AML-193 (cell line): ENCODE measurements around the gene SLC26A4.
A peak's percentile ranks its signal among the peaks of the same experiment; 100 is the strongest.
"Not testable (repeated sequence)": the region's sequence is repeated elsewhere in the genome, so short reads cannot be mapped to it uniquely, and the experiment has no call there.

ENCODE experiments used
- DNase-seq, 2 experiments: peaks; one replicate each; lab custom pipeline; 2025; lab: John Stamatoyannopoulos, UW

Gene SLC26A4

GRCh38 chr7:107660381-107661080 lies at the start of gene SLC26A4:
TSS of gene SLC26A4 (plus strand) at chr7:107660828. CDS start at chr7:107661642, 814 bp downstream.
- no peak for DNase-seq

GRCh38 chr7:107613439-107613838 lies 47.2 kb upstream of the SLC26A4 start:
- no peak for DNase-seq

- no peak for DNase-seq
These were observed 46.7 kb upstream of the SLC26A4 start for GRCh38 chr7:107613948-107614347.

GRCh38 chr7:107614425-107614824 lies 46.2 kb upstream of the SLC26A4 start:
- DNase-seq = no peak

- DNase-seq = no peak
These were observed 44.5 kb upstream of the SLC26A4 start for GRCh38 chr7:107615910-107616680.

- DNase-seq = peak; percentile 81 to 92
These were observed 38.2 kb upstream of the SLC26A4 start for GRCh38 chr7:107622429-107622828.

GRCh38 chr7:107622894-107623293 lies 37.7 kb upstream of the SLC26A4 start:
- DNase-seq = no peak

GRCh38 chr7:107627002-107627401 lies 33.6 kb upstream of the SLC26A4 start:
- no peak for DNase-seq

- DNase-seq = peak; percentile 18 to 20
These were observed 32.1 kb upstream of the SLC26A4 start for GRCh38 chr7:107628461-107629064.

- no peak for DNase-seq
These were observed 30.3 kb upstream of the SLC26A4 start for GRCh38 chr7:107630342-107630741.

GRCh38 chr7:107631588-107632491 lies 28.8 kb upstream of the SLC26A4 start:
- DNase-seq = no peak

GRCh38 chr7:107632492-107632865 lies 28.1 kb upstream of the SLC26A4 start:
- DNase-seq = no peak

- peak; percentile 35 to 36 for DNase-seq
These were observed 22.0 kb upstream of the SLC26A4 start for GRCh38 chr7:107638594-107638993.

- not testable (repeated sequence) for DNase-seq
These were observed 21.6 kb upstream of the SLC26A4 start for GRCh38 chr7:107639070-107639469.

GRCh38 chr7:107641676-107642075 lies 19.0 kb upstream of the SLC26A4 start:
- DNase-seq = no peak

GRCh38 chr7:107642501-107642900 lies 18.1 kb upstream of the SLC26A4 start:
- no peak for DNase-seq

GRCh38 chr7:107643407-107643806 lies 17.2 kb upstream of the SLC26A4 start:
- no peak for DNase-seq

GRCh38 chr7:107643938-107644308 lies 16.7 kb upstream of the SLC26A4 start:
- no peak for DNase-seq

- no peak for DNase-seq
These were observed 16.2 kb upstream of the SLC26A4 start for GRCh38 chr7:107644309-107644974.

- DNase-seq = no peak
These were observed 8.0 kb upstream of the SLC26A4 start for GRCh38 chr7:107652642-107653041.

GRCh38 chr7:107658467-107658866 lies 2.2 kb upstream of the SLC26A4 start:
- DNase-seq = no peak
